ENCODE data around the gene PIK3CA. TPM values are rescaled to one million over a fixed set of nuclear protein-coding genes. Genes with fewer than 3 reads are reported as not detected.
"Not testable (repeated sequence)": the region's sequence is repeated elsewhere in the genome, so short reads cannot be mapped to it uniquely, and the experiment has no call there.

Gene PIK3CA
- total RNA-seq, 4 donors from 2014 or later, result 33.7 to 47.5 (median 36.0) TPM

DNA sequence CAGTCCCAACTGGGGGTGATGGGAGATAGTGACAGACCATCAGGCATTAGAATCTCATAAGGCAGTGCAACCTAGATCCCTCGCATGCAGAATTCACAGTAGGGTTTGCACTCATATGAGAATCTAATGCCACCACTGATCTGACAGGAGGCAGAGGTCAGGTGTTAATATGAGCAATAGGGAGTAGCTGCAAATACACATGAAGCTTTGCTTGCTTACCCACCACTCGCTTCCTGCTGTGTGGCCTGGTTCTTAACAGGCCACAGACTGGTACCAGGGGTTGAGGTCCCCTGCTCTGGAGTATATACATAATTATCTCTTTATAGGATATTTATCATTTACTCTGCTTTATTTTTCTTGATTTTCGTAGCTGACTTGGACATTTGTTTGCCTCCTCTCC lies 40.5 kb upstream of the PIK3CA start:
- no peak overlapping the region for H3K4me3 ChIP-seq
- H3K4me1 ChIP-seq, result no peaks in the 10 kb centered on the region
- H3K36me3 ChIP-seq, result no peaks in the 10 kb centered on the region
- H3K27ac ChIP-seq (replicated peaks in 1 of 4), result no peak overlapping the region
- no peak for TF ChIP-seq POLR2A (IDR thresholded peaks at IDR 0.05; ENCODE audit: low read depth)
- TF ChIP-seq EP300 (IDR thresholded peaks at IDR 0.05), result no peak
- TF ChIP-seq, protein P1, sequence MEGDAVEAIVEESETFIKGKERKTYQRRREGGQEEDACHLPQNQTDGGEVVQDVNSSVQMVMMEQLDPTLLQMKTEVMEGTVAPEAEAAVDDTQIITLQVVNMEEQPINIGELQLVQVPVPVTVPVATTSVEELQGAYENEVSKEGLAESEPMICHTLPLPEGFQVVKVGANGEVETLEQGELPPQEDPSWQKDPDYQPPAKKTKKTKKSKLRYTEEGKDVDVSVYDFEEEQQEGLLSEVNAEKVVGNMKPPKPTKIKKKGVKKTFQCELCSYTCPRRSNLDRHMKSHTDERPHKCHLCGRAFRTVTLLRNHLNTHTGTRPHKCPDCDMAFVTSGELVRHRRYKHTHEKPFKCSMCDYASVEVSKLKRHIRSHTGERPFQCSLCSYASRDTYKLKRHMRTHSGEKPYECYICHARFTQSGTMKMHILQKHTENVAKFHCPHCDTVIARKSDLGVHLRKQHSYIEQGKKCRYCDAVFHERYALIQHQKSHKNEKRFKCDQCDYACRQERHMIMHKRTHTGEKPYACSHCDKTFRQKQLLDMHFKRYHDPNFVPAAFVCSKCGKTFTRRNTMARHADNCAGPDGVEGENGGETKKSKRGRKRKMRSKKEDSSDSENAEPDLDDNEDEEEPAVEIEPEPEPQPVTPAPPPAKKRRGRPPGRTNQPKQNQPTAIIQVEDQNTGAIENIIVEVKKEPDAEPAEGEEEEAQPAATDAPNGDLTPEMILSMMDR (IDR thresholded peaks at IDR 0.05), result no peak
- TF ChIP-seq POLR2AphosphoS5 (IDR thresholded peaks at IDR 0.05), result no peak
- intact Hi-C loops (cut with DNase I), result no loop called here
- no peaks in the 10 kb centered on the region for H3K9me3 ChIP-seq
- WGBS, result 89% methylated on average over 3 of the region's 3 CpGs
- H3K27me3 ChIP-seq, result no peaks in the 10 kb centered on the region
- DNase-seq (ENCODE audit: extremely low spot score), result no peak

DNA sequence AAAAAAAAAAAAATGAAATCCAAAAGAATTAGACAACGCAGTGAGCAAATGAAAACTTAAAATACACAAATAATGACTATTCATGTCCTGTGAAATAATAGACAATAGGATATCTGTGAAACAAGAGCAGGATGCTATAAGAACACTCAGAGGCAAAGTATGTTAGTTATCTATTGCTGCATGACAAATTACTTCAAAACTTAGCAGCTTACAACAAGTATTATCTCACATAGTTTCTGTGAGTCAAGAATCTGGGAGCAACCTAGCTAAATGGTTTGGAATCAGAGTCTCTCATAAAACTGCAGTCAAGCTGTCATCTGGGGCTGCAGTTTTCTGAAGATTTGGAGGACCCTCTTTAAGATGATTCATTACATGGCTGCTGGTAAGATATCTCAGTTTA lies 40.1 kb upstream of the PIK3CA start:
- WGBS, result 69% methylated on average over 1 of the region's 1 CpG
- DNase-seq (ENCODE audit: extremely low spot score), result no peak
- TF ChIP-seq EP300 (IDR thresholded peaks at IDR 0.05), result no peak
- no peak for TF ChIP-seq POLR2A (IDR thresholded peaks at IDR 0.05; ENCODE audit: low read depth)
- TF ChIP-seq, protein P1 (IDR thresholded peaks at IDR 0.05), result no peak
- no peak for TF ChIP-seq POLR2AphosphoS5 (IDR thresholded peaks at IDR 0.05)
- H3K27ac ChIP-seq (replicated peaks in 1 of 4), result no peak overlapping the region
- H3K9me3 ChIP-seq, result no peaks in the 10 kb centered on the region
- no peaks in the 10 kb centered on the region for H3K4me1 ChIP-seq
- no peaks in the 10 kb centered on the region for H3K36me3 ChIP-seq
- H3K4me3 ChIP-seq, result no peak overlapping the region
- intact Hi-C loops (cut with DNase I), result no loop called here
- no peaks in the 10 kb centered on the region for H3K27me3 ChIP-seq

DNA sequence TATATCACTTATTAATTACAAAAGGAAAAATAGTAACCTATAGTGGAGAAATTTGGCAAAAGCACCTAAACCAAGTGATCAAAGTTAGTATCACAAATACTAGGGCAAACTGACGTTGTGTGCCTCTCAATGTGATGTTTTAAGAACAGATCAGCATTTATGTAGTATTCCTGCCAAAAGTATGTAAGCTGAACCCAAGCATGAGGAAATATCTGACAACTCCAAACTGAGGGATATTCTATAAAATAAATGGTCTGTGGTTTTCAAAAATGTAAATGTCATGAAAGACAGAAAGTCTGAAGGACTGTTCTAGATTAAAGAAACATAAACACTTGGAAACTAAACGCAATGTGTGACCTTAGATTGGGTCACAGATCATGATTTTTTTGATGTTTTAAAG lies 34.3 kb upstream of the PIK3CA start:
- no peaks in the 10 kb centered on the region for H3K9me3 ChIP-seq
- intact Hi-C loops (cut with DNase I), result no loop called here
- H3K4me1 ChIP-seq, result no peaks in the 10 kb centered on the region
- no peak for DNase-seq (ENCODE audit: extremely low spot score)
- H3K27ac ChIP-seq (replicated peaks in 1 of 4), result no peak overlapping the region
- no peaks in the 10 kb centered on the region for H3K36me3 ChIP-seq
- H3K27me3 ChIP-seq, result no peaks in the 10 kb centered on the region
- no peak overlapping the region for H3K4me3 ChIP-seq
- WGBS, result 48% methylated on average over 2 of the region's 2 CpGs
- TF ChIP-seq EP300 (IDR thresholded peaks at IDR 0.05), result no peak
- TF ChIP-seq POLR2AphosphoS5 (IDR thresholded peaks at IDR 0.05), result no peak
- TF ChIP-seq, protein P1 (IDR thresholded peaks at IDR 0.05), result no peak
- no peak for TF ChIP-seq POLR2A (IDR thresholded peaks at IDR 0.05; ENCODE audit: low read depth)

DNA sequence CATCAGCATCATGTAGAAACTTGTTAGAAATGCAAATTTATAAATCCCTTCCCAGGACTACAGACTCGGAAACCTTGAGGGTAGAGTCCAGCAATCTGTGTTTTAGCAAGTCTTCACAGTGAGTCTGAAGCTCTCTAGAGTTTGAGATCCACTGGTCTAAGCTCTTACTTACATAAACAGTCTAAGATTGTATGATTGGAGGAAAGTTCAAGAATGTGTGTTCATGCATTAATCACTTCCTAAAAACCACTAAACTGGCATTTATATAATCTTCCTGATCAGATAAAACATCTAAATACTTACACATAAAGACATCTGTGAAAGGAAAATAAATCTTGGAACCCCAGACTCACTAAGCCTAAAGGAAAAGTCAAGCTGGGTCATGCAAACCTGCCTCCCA lies 32.7 kb upstream of the PIK3CA start:
- H3K36me3 ChIP-seq; H3K4me3 ChIP-seq; intact Hi-C loops (cut with DNase I); H3K27ac ChIP-seq (replicated peaks in 1 of 4); H3K4me1 ChIP-seq; DNase-seq (ENCODE audit: extremely low spot score); H3K27me3 ChIP-seq; H3K9me3 ChIP-seq: not testable (repeated sequence)
- WGBS, result 42% methylated on average over 1 of the region's 1 CpG

DNA sequence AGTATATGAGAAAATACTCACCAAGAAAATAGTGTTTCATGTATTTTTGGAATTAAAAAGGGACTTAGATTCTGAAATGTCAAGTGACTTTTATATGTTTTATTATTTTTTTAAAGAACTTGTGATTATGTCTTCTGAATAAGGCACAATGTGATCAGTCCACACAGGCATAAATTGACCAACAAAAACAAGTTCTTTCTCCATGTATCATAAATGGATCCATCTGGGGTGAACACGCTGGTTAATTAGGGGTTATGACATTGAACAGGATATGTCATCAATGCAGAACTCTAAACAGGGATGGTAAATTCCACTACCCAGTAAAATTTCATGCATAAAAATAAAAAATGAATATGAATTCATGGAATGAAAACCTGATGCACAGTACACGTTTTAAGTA lies 31.3 kb upstream of the PIK3CA start:
- 58% methylated on average over 2 of the region's 2 CpGs for WGBS
- Histone ChIP-seq H3K27me3 (no peaks in the 10 kb centered on the region), H3K9me3 (no peaks in the 10 kb centered on the region), H3K4me1 (no peaks in the 10 kb centered on the region), H3K4me3 (no peak overlapping the region), H3K27ac (replicated peaks in 1 of 4) (no peak overlapping the region), H3K36me3 (no peaks in the 10 kb centered on the region)
- DNase-seq (ENCODE audit: extremely low spot score), result no peak
- no peak for TF ChIP-seq POLR2A (IDR thresholded peaks at IDR 0.05; ENCODE audit: low read depth)
- TF ChIP-seq EP300 (IDR thresholded peaks at IDR 0.05), result no peak
- no peak for TF ChIP-seq POLR2AphosphoS5 (IDR thresholded peaks at IDR 0.05)
- intact Hi-C loops (cut with DNase I), result no loop called here

DNA sequence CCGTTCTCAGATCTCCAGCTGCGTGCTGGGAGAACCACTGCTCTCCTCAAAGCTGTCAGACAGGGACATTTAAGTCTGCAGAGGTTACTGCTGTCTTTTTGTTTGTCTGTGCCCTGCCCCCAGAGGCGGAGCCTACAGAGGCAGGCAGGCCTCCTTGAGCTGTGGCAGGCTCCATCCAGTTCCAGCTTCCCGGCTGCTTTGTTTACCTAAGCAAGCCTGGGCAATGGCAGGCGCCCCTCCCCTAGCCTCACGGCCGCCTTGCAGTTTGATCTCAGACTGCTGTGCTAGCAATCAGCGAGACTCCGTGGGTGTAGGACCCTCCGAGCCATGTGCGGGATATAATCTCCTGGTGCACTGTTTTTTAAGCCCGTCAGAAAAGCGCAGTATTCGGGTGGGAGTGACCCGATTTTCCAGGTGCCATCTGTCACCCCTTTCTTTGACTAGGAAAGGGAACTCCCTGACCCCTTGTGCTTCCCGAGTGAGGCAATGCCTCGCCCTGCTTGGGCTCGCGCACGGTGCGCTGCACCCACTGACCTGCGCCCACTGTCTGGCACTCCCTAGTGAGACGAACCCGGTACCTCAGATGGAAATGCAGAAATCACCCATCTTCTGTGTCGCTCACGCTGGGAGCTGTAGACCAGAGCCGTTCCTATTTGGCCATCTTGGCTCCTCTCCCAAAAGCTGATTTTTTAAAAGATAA lies 15.8 kb upstream of the PIK3CA start:
- H3K4me1 ChIP-seq; H3K4me3 ChIP-seq; intact Hi-C loops (cut with DNase I); H3K27me3 ChIP-seq; H3K27ac ChIP-seq (replicated peaks in 1 of 4); H3K36me3 ChIP-seq; H3K9me3 ChIP-seq; DNase-seq (ENCODE audit: extremely low spot score): not testable (repeated sequence)
- 85% methylated on average over 22 of the region's 27 CpGs for WGBS
